SU-DHL-6 (cell line): ENCODE data around the gene LAMTOR5.

Experiments
- EZH2phosphoT487 ChIP-seq: fragments of 200-600 bp; sonication (generic), shearing (Covaris generic); conservative IDR thresholded peaks from 2 replicates; pipeline ENCODE4 v1.6.1; 2018; ENCODE audit warnings: mild to moderate bottlenecking, antibody characterized with exemption, low read length, moderate library complexity, mixed read lengths
- TF ChIP-seq, protein P1 (sequence below): fragments of 200-600 bp; sonication (generic); IDR thresholded peaks from one replicate; pipeline ENCODE4 v1.5.1; 2017; ENCODE audit warnings: antibody characterized with exemption, mild to moderate bottlenecking, low read length, moderate library complexity; ENCODE audit not compliant: insufficient read depth, poor library complexity, severe bottlenecking

DNA sequence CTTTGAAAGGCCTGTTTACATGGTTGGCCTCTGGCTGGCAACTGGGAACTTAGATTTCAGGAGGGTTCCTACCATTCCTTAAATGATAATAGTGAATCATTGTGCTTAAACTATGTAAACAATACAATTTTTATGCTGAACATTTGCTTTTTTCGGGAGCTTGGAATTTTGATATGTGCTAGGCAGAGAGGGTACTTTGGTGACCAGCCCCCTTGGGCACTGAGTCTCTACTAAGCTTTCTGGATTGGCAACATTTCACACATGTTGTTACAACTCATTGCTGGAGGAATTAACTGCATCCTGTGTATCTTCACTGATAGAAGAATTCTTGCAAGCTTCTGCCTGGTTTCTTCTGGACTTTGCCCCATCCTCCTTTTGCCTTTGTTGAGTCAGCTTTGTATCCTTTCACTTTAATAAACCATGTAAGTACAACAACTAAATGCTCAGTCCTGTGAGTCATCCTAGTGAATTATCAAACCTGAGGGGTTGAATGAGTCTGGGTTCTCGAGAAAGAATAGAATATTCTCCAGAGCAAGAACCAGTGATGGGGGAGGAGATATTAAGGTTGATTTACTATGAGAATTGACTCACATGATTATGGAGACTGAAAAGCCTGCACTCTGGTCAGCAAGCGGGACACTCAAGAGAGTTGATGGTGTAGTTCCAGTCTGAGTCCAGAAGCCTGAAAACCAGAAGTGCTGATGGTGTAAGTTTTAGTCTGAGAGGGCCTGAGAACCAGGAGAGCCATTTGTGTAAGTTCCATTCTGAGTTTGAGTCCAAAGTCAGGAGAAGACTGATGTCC is 13.6 kb downstream of the LAMTOR5 start:
- TF ChIP-seq, protein P1, sequence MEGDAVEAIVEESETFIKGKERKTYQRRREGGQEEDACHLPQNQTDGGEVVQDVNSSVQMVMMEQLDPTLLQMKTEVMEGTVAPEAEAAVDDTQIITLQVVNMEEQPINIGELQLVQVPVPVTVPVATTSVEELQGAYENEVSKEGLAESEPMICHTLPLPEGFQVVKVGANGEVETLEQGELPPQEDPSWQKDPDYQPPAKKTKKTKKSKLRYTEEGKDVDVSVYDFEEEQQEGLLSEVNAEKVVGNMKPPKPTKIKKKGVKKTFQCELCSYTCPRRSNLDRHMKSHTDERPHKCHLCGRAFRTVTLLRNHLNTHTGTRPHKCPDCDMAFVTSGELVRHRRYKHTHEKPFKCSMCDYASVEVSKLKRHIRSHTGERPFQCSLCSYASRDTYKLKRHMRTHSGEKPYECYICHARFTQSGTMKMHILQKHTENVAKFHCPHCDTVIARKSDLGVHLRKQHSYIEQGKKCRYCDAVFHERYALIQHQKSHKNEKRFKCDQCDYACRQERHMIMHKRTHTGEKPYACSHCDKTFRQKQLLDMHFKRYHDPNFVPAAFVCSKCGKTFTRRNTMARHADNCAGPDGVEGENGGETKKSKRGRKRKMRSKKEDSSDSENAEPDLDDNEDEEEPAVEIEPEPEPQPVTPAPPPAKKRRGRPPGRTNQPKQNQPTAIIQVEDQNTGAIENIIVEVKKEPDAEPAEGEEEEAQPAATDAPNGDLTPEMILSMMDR: no peak
- no peak for TF ChIP-seq EZH2phosphoT487
